ENCODE data around the gene TXNDC17.

GRCh38 chr17:6675201-6675825 is 34.5 kb downstream of the TXNDC17 start:
- TF ChIP-seq, protein P1, sequence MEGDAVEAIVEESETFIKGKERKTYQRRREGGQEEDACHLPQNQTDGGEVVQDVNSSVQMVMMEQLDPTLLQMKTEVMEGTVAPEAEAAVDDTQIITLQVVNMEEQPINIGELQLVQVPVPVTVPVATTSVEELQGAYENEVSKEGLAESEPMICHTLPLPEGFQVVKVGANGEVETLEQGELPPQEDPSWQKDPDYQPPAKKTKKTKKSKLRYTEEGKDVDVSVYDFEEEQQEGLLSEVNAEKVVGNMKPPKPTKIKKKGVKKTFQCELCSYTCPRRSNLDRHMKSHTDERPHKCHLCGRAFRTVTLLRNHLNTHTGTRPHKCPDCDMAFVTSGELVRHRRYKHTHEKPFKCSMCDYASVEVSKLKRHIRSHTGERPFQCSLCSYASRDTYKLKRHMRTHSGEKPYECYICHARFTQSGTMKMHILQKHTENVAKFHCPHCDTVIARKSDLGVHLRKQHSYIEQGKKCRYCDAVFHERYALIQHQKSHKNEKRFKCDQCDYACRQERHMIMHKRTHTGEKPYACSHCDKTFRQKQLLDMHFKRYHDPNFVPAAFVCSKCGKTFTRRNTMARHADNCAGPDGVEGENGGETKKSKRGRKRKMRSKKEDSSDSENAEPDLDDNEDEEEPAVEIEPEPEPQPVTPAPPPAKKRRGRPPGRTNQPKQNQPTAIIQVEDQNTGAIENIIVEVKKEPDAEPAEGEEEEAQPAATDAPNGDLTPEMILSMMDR (IDR thresholded peaks at IDR 0.05; ENCODE audit: low read depth, low read length), result no peak
- no peak for TF ChIP-seq POLR2A (IDR thresholded peaks at IDR 0.05; ENCODE audit: extremely low read depth, insufficient read length)
- no peak for TF ChIP-seq MYC (IDR thresholded peaks at IDR 0.05; ENCODE audit: low read depth, low read length)

Data from NB4 (cell line).